ENCODE results near the gene UGT1A6.

DNA sequence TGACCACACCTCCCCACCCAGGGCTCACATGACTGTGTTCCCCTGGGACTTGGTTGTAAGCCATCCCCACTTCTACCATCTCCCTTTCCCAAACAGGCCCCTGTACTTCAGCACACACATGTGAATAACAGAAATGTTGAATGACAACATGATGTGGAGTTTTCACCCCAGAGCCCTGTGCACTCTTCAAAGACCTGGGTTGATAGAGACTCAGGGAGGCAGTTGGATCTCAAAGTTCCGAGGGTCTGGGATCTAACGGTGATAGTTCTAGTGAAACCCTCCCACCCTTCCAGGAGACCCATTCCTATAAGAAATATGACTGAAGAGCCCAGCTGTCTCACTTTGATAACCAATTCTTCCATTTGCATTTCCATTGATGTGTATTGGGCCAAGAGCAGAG lies 85.3 kb downstream of the UGT1A6 start, which contains the start of gene MROH2A:
- no peak for TF ChIP-seq POLR2AphosphoS5 (IDR thresholded peaks at IDR 0.05)
- TF ChIP-seq CTCF (IDR thresholded peaks at IDR 0.05), result no peak
- TF ChIP-seq EP300 (IDR thresholded peaks at IDR 0.05; ENCODE audit: low read depth), result no peak
